Measurements from ENCODE around the gene SESN1.

The SESN1 gene

DNA sequence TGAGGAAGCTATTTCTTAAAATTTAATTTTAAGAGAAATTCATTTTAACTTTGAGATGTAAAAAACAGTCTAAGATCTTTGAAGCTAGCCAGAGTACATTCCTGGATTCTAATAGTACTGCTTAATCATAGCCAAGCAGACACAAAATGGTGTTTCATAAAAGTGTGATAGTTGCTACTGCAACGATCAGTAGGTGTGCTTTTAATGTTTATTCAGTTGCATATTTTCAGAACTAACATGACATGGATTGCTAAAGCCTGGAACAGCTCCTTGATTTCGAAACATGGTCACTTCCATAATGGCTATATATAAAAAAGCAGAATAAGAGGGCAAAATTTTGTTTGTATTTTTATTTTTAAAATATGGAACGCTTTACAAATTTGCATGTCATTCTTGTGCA, 35.5 kb downstream of the SESN1 start:
- ChIA-PET CTCF (interaction anchor here (2.3 kb wide), 1 partner anchor 16 kb away, joined by 6 read pairs; no protein-coding TSS in a partner anchor), POLR2A (no interaction called here)
- TF ChIP-seq CTCF (IDR thresholded peaks at IDR 0.05; ENCODE audit: insufficient read depth, low read length, missing control alignments) = no peak
- H3K4me3 ChIP-seq (ENCODE audit: low read depth, low read length) = no peak overlapping the region
- DNase-seq (ENCODE audit: low read depth, low spot score) = no peak

DNA sequence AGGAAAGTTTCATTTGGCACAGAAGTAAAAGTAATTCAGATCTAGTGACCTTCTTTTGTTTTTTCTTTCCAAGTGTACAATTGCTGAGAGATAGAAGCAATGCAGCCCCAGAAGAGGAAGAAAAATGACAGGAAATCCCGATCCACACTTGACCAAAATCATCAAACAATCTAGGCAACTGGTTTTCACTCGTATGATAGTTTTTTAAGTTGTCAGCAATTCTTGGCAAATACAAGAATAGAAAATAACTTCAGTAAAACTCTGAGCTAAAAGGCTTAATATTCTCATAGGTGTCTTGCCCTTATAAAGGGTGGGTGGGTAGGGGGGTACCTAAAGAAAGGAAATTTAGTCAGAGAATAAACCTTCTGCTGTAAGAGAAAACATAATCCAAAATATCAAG, 36.0 kb downstream of the SESN1 start:
- POLR2A ChIA-PET = no interaction called here
- CTCF ChIA-PET = interaction anchor here (2.3 kb wide), 1 partner anchor 16 kb away, joined by 6 read pairs; no protein-coding TSS in a partner anchor
- H3K4me3 ChIP-seq (ENCODE audit: low read depth, low read length) = no peak overlapping the region
- DNase-seq (ENCODE audit: low read depth, low spot score) = no peak
- TF ChIP-seq CTCF (IDR thresholded peaks at IDR 0.05; ENCODE audit: insufficient read depth, low read length, missing control alignments) = no peak

DNA sequence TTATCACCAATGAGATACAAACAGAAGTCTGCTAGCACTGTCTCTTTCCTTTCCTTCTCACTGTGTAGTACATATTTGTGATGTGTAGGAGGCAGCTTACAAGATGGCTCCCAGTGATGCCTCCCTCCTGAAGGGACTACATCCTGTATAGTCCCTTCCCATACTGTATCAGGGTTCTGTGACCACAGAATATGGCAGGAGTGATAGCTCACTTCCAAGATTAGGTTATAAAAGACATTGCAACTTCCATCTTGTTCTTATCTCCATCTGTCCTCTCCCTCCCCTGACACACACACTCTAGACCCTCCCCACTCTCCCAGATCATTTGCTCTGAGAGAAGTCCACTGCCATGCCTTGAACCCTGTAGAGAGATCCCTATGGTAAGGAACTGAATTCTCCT, 38.0 kb downstream of the SESN1 start:
- no peak overlapping the region for H3K4me3 ChIP-seq (ENCODE audit: low read depth, low read length)
- CTCF ChIA-PET = interaction anchor here (0.9 to 1.5 kb wide), 2 partner anchors 16 to 17 kb away, joined by 3 to 4 read pairs; no protein-coding TSS in a partner anchor
- POLR2A ChIA-PET = no interaction called here
- no peak for TF ChIP-seq CTCF (IDR thresholded peaks at IDR 0.05; ENCODE audit: insufficient read depth, low read length, missing control alignments)
- DNase-seq (ENCODE audit: low read depth, low spot score) = no peak

- POLR2A ChIA-PET = no interaction called here
- TF ChIP-seq CTCF (IDR thresholded peaks at IDR 0.05; ENCODE audit: insufficient read depth, low read length, missing control alignments) = no peak
- H3K4me3 ChIP-seq (ENCODE audit: low read depth, low read length) = no peak overlapping the region
- CTCF ChIA-PET = interaction anchor here (1.5 kb wide), 1 partner anchor 18 kb away, joined by 4 read pairs; no protein-coding TSS in a partner anchor
- no peak for DNase-seq (ENCODE audit: low read depth, low spot score)
These were observed 38.8 kb downstream of the SESN1 start for GRCh38 chr6:109055771-109056235.

- no peak for TF ChIP-seq CTCF (IDR thresholded peaks at IDR 0.05; ENCODE audit: insufficient read depth, low read length, missing control alignments)
- no peak overlapping the region for H3K4me3 ChIP-seq (ENCODE audit: low read depth, low read length)
- POLR2A ChIA-PET = no interaction called here
- CTCF ChIA-PET = interaction anchor here (1.6 kb wide), 1 partner anchor 20 kb away, joined by 6 read pairs; no protein-coding TSS in a partner anchor
- no peak for DNase-seq (ENCODE audit: low read depth, low spot score)
These were observed 41.3 kb downstream of the SESN1 start for GRCh38 chr6:109053336-109053735.

DNA sequence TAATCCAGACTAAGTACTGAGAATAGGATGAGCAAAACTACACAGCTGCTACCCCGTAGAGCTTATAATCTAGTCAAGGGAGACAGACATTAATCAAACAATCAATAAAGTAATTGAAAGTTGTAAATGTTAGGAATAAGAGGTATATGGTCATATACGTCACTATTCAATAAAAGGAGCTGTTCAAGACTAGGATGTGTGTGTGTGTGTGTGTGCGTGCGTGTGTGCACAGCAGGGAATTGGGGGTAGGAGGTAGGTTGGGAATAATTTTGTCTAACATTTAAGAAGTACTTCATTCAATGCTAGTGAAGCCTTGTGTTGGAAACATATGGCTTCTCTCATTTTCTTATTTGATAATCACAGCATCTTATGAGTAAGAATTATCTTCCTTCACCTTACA, 41.8 kb downstream of the SESN1 start:
- ChIA-PET CTCF (interaction anchor here (1.6 kb wide), 1 partner anchor 20 kb away, joined by 6 read pairs; no protein-coding TSS in a partner anchor), POLR2A (no interaction called here)
- no peak for TF ChIP-seq CTCF (IDR thresholded peaks at IDR 0.05; ENCODE audit: insufficient read depth, low read length, missing control alignments)
- no peak overlapping the region for H3K4me3 ChIP-seq (ENCODE audit: low read depth, low read length)
- DNase-seq (ENCODE audit: low read depth, low spot score) = no peak
